ENCODE measurements around the gene ACO2.
A peak's percentile ranks its signal among the peaks of the same experiment; 100 is the strongest.

The ACO2 gene

DNA sequence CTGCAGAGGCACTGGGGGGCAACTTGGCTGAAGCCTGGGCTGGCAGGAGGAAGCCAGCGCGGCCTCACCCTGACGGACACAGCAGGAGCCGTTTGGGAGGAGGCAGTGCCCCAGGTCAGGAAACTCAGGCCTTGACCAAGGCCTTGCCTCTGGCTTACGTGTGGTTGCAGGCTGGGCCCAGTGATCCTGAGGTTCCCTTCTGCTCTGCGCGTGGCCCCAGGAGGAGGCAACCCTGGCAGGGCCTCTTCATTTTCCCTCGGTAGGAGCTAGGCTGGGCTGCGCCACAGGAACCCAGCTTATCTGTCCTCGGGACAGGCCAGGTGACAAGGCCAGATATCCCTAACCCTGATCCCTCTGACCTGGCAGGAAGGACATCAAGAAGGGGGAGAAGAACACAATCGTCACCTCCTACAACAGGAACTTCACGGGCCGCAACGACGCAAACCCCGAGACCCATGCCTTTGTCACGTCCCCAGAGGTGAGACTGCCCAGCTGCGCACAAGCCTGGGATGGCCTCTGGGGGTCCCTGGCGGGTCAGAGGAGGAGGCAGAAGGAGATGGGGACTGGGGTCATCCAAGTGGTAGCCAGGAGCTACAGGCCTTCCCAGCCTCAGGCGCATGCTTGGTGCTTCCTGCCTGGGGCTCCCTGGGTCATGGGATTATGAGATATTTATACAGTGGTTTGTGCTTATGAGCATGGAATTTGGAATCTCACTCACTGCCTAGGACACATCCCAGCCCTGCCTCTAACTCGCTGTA lies 54.7 kb downstream of the ACO2 start:
- DNase-seq (ENCODE audit: low read depth in 2 of 2) = no peak

DNA sequence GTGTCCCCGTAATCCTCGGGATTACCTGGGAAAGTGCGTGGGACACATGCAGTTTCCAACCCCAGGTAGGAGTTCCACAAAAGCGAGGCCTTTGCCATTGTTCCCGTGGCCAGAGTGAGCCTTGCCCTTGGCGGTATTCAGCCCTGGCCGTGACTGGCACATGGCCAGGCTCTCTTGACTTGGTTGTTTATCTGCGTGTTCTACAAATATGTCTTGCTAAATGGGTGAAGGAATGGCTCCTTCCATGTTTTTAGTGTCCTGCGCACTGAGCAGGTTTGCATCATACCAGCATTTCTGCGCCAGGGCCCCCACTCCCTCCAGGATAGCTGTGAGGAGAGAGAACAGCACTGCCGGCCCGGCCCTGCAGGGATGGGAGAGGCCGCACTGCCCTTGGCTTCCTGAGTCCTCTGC lies 55.3 kb downstream of the ACO2 start:
- no peak for DNase-seq (ENCODE audit: low read depth in 2 of 2)

DNA sequence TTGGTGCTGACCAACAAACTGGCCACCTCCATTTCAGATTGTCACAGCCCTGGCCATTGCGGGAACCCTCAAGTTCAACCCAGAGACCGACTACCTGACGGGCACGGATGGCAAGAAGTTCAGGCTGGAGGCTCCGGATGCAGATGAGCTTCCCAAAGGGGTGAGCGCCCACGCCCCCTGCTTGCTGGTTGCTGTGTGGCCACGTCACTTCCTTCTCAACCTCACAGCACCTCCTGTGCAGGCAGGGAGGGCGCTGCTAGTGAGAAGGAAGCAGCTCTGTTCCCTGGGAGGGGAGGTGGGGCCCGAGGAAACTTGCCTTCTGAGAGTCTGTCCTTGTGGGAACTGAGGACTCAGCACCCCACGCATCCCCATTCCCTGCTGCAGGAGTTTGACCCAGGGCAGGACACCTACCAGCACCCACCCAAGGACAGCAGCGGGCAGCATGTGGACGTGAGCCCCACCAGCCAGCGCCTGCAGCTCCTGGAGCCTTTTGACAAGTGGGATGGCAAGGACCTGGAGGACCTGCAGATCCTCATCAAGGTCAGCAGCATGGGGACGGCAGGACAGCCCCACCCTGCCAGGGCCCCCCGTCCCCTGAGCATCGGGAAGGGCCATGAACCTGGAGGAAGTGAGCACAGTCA lies 56.0 kb downstream of the ACO2 start:
- peak; percentile 28 to 42 for DNase-seq (ENCODE audit: low read depth in 2 of 2)

DNA sequence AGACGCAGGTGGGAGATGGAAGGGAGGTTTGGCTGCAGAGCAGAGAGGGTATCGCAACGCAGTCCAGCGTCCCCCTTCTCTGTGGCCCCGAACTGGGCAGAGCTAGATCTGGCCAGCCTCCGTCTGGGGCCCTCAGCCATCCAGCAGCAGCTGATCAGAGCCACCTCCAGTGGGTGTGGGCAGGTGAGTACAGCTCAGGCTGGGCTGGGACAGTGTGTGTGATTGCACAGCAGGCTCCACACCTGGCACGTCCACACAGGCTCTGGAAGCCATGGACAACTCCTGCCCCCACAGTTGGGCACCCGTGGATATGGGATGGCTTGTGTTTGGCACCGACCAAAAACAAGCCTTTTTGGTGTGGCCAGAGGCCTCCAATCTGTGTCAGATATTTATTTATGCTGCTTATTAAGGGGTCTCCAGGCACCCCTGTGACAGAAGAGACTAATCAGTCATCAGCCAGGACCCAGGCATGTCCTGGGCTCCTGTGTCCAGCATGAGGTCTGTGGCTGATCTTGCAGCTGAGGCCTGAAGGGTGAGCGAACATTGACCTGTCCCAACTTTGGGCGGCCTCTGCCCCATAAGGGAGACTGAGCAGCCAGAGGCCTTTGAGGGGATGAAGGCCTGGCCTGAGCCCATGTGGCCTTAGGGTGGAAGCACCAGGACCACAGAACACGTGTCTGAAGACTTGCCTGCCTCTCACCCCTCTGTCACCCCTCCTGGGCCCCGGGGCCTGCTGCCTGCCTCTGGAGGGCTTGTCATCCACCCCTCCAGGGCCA lies 56.7 kb downstream of the ACO2 start:
- no peak for DNase-seq (ENCODE audit: low read depth in 2 of 2)

- DNase-seq (ENCODE audit: low read depth in 2 of 2) = no peak
These were observed 57.4 kb downstream of the ACO2 start for GRCh38 chr22:41526226-41526829.

GRCh38 chr22:41526830-41527799 lies 58.2 kb downstream of the ACO2 start:
- peak; percentile 32 for DNase-seq (ENCODE audit: low read depth in 2 of 2)

DNA sequence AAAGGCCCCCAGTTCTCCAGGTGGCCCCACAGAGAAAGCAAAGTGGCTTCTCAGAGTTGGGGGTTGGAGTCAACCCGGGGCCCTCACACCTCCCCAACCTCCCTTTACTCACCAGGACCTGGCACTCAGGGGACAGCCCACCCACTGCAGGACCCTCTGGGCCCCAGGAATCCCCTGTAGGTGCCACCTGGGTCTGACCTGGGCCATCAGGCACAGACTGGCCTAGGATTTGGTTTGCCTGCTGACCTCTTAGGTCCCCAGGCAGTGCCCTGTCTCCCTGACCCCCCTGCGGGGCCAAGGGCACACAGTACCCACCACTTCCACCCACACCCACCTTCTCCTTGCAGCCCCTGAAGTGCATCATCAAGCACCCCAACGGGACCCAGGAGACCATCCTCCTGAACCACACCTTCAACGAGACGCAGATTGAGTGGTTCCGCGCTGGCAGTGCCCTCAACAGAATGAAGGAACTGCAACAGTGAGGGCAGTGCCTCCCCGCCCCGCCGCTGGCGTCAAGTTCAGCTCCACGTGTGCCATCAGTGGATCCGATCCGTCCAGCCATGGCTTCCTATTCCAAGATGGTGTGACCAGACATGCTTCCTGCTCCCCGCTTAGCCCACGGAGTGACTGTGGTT lies 59.3 kb downstream of the ACO2 start:
- no peak for DNase-seq (ENCODE audit: low read depth in 2 of 2)

DNA sequence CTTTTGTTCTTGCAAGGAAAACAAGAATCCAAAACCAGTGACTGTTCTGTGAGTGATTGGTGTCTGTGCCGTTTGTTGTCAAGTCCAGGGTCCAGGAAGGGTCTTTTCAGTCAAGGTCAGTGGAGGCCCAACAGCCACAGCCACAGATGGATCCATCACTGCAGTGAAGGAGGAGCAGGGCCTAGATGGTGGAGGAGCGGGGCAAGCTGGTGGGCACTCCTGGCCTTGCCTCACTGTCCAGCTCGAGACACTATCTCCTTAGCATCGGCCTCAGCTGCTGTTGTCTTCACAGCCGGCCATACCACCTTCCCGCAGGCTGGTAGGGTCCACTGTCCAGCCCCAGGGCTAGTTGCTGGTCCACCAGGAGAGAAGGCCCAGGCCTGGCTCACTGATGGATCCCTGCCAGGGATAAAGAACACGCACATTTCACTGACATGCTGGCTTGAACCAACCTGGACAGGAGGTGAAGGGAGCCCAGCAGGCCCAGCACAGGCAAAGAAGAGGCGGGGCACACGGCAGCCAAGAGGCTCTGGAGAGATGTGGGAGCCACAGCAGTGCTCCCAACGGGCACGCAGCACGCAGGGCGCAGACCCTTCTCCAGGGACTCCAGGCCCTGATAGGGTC lies 60.1 kb downstream of the ACO2 start:
- DNase-seq (ENCODE audit: low read depth in 2 of 2) = no peak

GRCh38 chr22:41530890-41531714 lies 62.2 kb downstream of the ACO2 start:
- DNase-seq (ENCODE audit: low read depth in 2 of 2) = no peak

- DNase-seq (ENCODE audit: low read depth in 2 of 2) = no peak
These were observed 63.0 kb downstream of the ACO2 start for GRCh38 chr22:41531715-41532477.

- DNase-seq (ENCODE audit: low read depth in 2 of 2) = peak; percentile 45 to 51
These were observed 64.2 kb downstream of the ACO2 start for GRCh38 chr22:41532908-41533825.

DNA sequence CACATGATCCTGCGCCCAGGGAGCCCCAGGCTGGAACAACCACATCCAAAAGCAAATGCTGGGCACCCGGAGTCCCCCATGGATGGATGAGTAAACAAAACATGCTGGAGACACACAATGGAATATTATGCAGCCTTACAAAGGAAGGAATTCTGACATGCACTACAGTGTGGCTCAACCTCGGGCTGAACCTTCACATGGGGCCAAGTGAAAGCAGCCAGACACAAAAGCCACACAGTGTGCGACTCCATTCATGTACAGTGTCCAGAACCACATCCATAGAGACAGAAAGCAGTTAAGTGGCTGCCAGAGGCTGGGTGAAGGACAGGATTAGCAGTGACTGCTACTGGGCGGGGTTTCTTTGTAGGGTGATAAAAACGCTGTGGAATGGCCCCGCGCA lies 65.3 kb downstream of the ACO2 start:
- no peak for DNase-seq (ENCODE audit: low read depth in 2 of 2)

GRCh38 chr22:41535244-41535643 lies 66.3 kb downstream of the ACO2 start:
- no peak for DNase-seq (ENCODE audit: low read depth in 2 of 2)

- DNase-seq (ENCODE audit: low read depth in 2 of 2) = no peak
These were observed 68.3 kb downstream of the ACO2 start for GRCh38 chr22:41537203-41537602.

DNA sequence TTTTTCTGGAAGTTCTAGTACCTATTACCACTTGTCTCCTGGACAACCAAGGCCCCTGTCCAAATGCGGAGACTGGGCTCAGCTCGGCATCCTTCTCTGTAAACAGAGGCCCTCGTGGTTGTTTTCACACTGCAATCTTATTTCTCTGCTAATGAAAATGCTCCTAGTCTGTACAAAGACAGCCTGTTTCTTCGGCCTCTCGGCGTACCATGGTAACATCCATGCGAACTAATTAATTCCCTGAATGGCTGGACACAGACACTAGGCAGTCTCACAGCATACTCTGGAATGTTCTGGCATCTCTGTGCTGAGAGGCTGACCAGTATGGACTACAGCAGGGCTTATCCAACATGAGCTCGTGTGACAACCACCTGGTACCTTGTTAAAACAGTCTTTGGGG lies 69.7 kb downstream of the ACO2 start:
- DNase-seq (ENCODE audit: low read depth in 2 of 2) = no peak

GRCh38 chr22:41539146-41540005 lies 70.5 kb downstream of the ACO2 start:
- no peak for DNase-seq (ENCODE audit: low read depth in 2 of 2)

DNA sequence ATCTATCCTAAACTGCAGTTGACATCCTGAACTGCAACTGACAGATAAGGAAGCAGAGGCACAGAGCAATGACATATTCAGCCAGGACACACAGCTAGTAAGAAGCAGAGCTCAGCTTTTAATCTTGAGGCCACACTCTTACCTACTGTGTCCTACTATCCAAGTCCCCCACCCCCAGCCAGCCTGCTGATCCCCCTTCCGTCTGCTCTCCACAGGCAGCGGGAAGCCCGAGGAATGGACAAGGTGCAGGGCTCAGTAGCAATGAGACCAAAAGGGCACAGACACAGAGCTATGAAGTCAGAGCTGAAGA lies 71.0 kb downstream of the ACO2 start:
- no peak for DNase-seq (ENCODE audit: low read depth in 2 of 2)
